CD14-positive monocyte (primary cell): Measurements from ENCODE around the gene CBY2. TPM values are rescaled to one million over a fixed set of nuclear protein-coding genes. Genes with fewer than 3 reads are reported as not detected.

Source experiments
- DNase-seq, 3 donors: peaks; one replicate each; pipeline ENCODE4 v3.0.0-alpha.2; 2011 to 2022
- H2AFZ ChIP-seq: 2 replicates; pipeline ENCODE4 v1.6.0; 2012; ENCODE audit warnings: mild to moderate bottlenecking, low read depth, low read length, inconsistent platforms; ENCODE audit not compliant: insufficient read depth, poor library complexity, severe bottlenecking
- H3K27ac ChIP-seq, 2 donors: 1 replicate in 1 of 2; 2 replicates in 1 of 2; pipeline ENCODE4 v1.5.1; 2012 to 2013; ENCODE audit warnings: low read length in 2 of 2, control low read depth in 1 of 2, inconsistent platforms in 1 of 2, low read depth in 1 of 2, mild to moderate bottlenecking in 1 of 2
- H3K27me3 ChIP-seq, 2 donors: one replicate each; pipeline versions ENCODE4 v1.6.0 to v1.6.1; 2011 to 2013; ENCODE audit warnings: low read length in 2 of 2; ENCODE audit not compliant: control insufficient read depth in 2 of 2, insufficient read depth in 2 of 2
- H3K36me3 ChIP-seq, 2 donors: replicated peaks in 1 of 2; 1 replicate in 1 of 2; 2 replicates in 1 of 2; pipeline versions ENCODE4 v1.5.1 to v1.6.1; 2012 to 2013; ENCODE audit warnings: low read length in 2 of 2, control low read depth in 1 of 2, inconsistent platforms in 1 of 2, mild to moderate bottlenecking in 1 of 2; ENCODE audit not compliant: insufficient read depth in 2 of 2, control insufficient read depth in 1 of 2
- H3K4me1 ChIP-seq, 2 donors: 1 replicate in 1 of 2; 2 replicates in 1 of 2; pipeline versions ENCODE4 v1.5.1 to v1.6.1; 2012 to 2013; ENCODE audit warnings: low read length in 2 of 2, control low read depth in 1 of 2, inconsistent platforms in 1 of 2, mild to moderate bottlenecking in 1 of 2, moderate library complexity in 1 of 2; ENCODE audit not compliant: insufficient read depth in 2 of 2, control insufficient read depth in 1 of 2
- H3K4me2 ChIP-seq: replicated peaks from 2 replicates; pipeline ENCODE3; 2012; ENCODE audit warnings: low read length, moderate library complexity, mild to moderate bottlenecking; ENCODE audit not compliant: poor library complexity, severe bottlenecking; ENCODE audit errors: extremely low read depth
- H3K4me3 ChIP-seq, 3 experiments: fragments of 200-600 bp in 1 of 3; sonication (generic) in 1 of 3; replicated peaks in 1 of 3; 1 replicate in 2 of 3; 2 replicates in 1 of 3; pipeline ENCODE4 v1.5.1; 2011 to 2013; ENCODE audit warnings: low read length in 3 of 3, mild to moderate bottlenecking in 3 of 3, control low read depth in 2 of 3, low read depth in 2 of 3, inconsistent platforms in 1 of 3, moderate library complexity in 1 of 3
- H3K79me2 ChIP-seq: 2 replicates; pipeline ENCODE4 v1.6.0; 2012; ENCODE audit warnings: mild to moderate bottlenecking, control low read depth, inconsistent platforms, low read length, moderate library complexity; ENCODE audit not compliant: insufficient read depth
- H3K9ac ChIP-seq: 2 replicates; pipeline ENCODE4 v1.6.0; 2017; ENCODE audit warnings: low read length, mild to moderate bottlenecking; ENCODE audit not compliant: insufficient read depth, poor library complexity, severe bottlenecking
- H3K9me3 ChIP-seq, 2 donors: replicated peaks in 1 of 2; 1 replicate in 1 of 2; 2 replicates in 1 of 2; pipeline versions ENCODE4 v1.5.1 to v1.6.1; 2012 to 2013; ENCODE audit warnings: low read length in 2 of 2, control low read depth in 1 of 2; ENCODE audit not compliant: control insufficient read depth in 1 of 2, insufficient read depth in 1 of 2
- H4K20me1 ChIP-seq: 2 replicates; pipeline ENCODE4 v1.6.0; 2012; ENCODE audit warnings: mild to moderate bottlenecking, low read length, control low read depth, moderate library complexity; ENCODE audit not compliant: insufficient read depth
- H3K27ac Mint-ChIP-seq, 7 donors: one replicate each; pipeline ENCODE4 v1.8.0; 2020; ENCODE audit warnings: mild to moderate bottlenecking in 7 of 7, mixed read lengths in 7 of 7, moderate library complexity in 6 of 7, inconsistent platforms in 2 of 7
- H3K27me3 Mint-ChIP-seq, 3 donors: one replicate each; pipeline ENCODE4 v1.8.0; 2021 to 2022; ENCODE audit warnings: low read depth in 3 of 3, mild to moderate bottlenecking in 3 of 3, mixed read lengths in 3 of 3, moderate library complexity in 3 of 3, inconsistent platforms in 1 of 3
- H3K36me3 Mint-ChIP-seq, 2 donors: one replicate each; pipeline ENCODE4 v1.8.0; 2020; ENCODE audit warnings: mixed read lengths in 2 of 2, inconsistent platforms in 1 of 2, mild to moderate bottlenecking in 1 of 2
- H3K4me1 Mint-ChIP-seq: one replicate; pipeline ENCODE4 v1.8.0; 2020; ENCODE audit warnings: mild to moderate bottlenecking, mixed read lengths
- H3K4me3 Mint-ChIP-seq, 2 donors: one replicate each; pipeline ENCODE4 v1.8.0; 2020; ENCODE audit warnings: mild to moderate bottlenecking in 2 of 2, mixed read lengths in 2 of 2, moderate library complexity in 1 of 2
- H3K9me3 Mint-ChIP-seq, 7 donors: one replicate each; pipeline ENCODE4 v1.8.0; 2020 to 2022; ENCODE audit warnings: mixed read lengths in 7 of 7, mild to moderate bottlenecking in 6 of 7, moderate library complexity in 6 of 7, inconsistent platforms in 2 of 7
- CTCF ChIP-seq: fragments of 200-600 bp; IDR thresholded peaks from one replicate; pipeline ENCODE4 v1.8.0; 2022; ENCODE audit warnings: antibody characterized with exemption, mild to moderate bottlenecking
- WGBS: methylation state at CpG from one replicate; pipeline ENCODE4 v1.1.5; 2013; ENCODE audit warnings: missing lambda C conversion rate; ENCODE audit not compliant: insufficient coverage; 5-methylcytosine and 5-hydroxymethylcytosine counted together
- intact Hi-C, 2 donors: fragments of 100-400 bp; cut with micrococcal nuclease; formaldehyde crosslinking; loops; one replicate each; pipeline versions ENCODE4 v1.15.0 to v1.15.1; 2023
- polyA plus RNA-seq, 3 donors: library from polyadenylated mRNA; depleted of rRNA in 1 of 3; unstranded in 2 of 3; stranded (reverse) in 1 of 3; fragments of 300-500 nt in 2 of 3; fragments of >200 nt in 1 of 3; fragmentation: Illumina TruSeq in 2 of 3; gene quantifications; 1 replicate in 2 of 3; 2 replicates in 1 of 3; pipeline ENCODE4 v1.2.3, GENCODE V29; 2012 to 2021

The CBY2 gene
- polyA plus RNA-seq, 3 donors, result not detected

- Histone ChIP-seq H3K9me3 (no peaks in the 10 kb centered on the region), H3K79me2 (no peaks in the 10 kb centered on the region), H3K27ac (no peak overlapping the region), H4K20me1 (no peaks in the 10 kb centered on the region), H3K4me2 (no peak overlapping the region), H3K4me3 (no peak overlapping the region), H2AFZ (no peak overlapping the region), H3K4me1 (peaks cover 0 to 6% of the 10 kb centered on the region in 2 donors), H3K9ac (no peak overlapping the region), H3K27me3 (no peaks in the 10 kb centered on the region), H3K36me3 (no peaks in the 10 kb centered on the region)
- peaks cover 0 to 6% (median 2%) of the 10 kb centered on the region in 7 donors for H3K9me3 Mint-ChIP-seq
- no peaks in the 10 kb centered on the region for H3K36me3 Mint-ChIP-seq
- H3K4me3 Mint-ChIP-seq, result no peak overlapping the region
- no peak for TF ChIP-seq CTCF
- no peak for DNase-seq
- no peak overlapping the region for H3K27ac Mint-ChIP-seq
- H3K4me1 Mint-ChIP-seq, result peaks cover 13% of the 10 kb centered on the region
- intact Hi-C loops, result no loop called here
- peaks cover 0 to 7% (median 2%) of the 10 kb centered on the region in 3 donors for H3K27me3 Mint-ChIP-seq
- 95% methylated on average over 3 of the region's 5 CpGs for WGBS
Measured at GRCh38 chr13:45670189-45670885, 31.8 kb upstream of the CBY2 start.

GRCh38 chr13:45674908-45675307, 27.2 kb upstream of the CBY2 start:
- no peak for TF ChIP-seq CTCF
- H3K27ac ChIP-seq, result no peak overlapping the region
- 50% methylated on average over 1 of the region's 1 CpG for WGBS
- H3K4me2 ChIP-seq, result no peak overlapping the region
- H3K27me3 ChIP-seq, result no peaks in the 10 kb centered on the region
- no peaks in the 10 kb centered on the region for H3K9me3 ChIP-seq
- Mint-ChIP-seq H3K27ac (no peak overlapping the region), H3K9me3 (peaks cover 0 to 3% (median 0%) of the 10 kb centered on the region in 7 donors), H3K4me3 (no peak overlapping the region), H3K27me3 (peaks cover 0 to 4% (median 2%) of the 10 kb centered on the region in 3 donors), H3K4me1 (peaks cover 13% of the 10 kb centered on the region), H3K36me3 (no peaks in the 10 kb centered on the region)
- H3K4me1 ChIP-seq, result peaks cover 0 to 6% of the 10 kb centered on the region in 2 donors
- DNase-seq, result no peak
- no peaks in the 10 kb centered on the region for H3K79me2 ChIP-seq
- intact Hi-C loops, result no loop called here
- no peaks in the 10 kb centered on the region for H4K20me1 ChIP-seq
- H3K9ac ChIP-seq, result no peak overlapping the region
- H3K4me3 ChIP-seq, result no peak overlapping the region
- no peaks in the 10 kb centered on the region for H3K36me3 ChIP-seq
- no peak overlapping the region for H2AFZ ChIP-seq
